H54 (cell line): ENCODE results near the gene SLC25A48.

Source experiments
- DNase-seq: peaks from one replicate; pipeline ENCODE4 v3.0.0; 2011; ENCODE audit warnings: low spot score, mixed read lengths; ENCODE audit not compliant: insufficient read length
- FAIRE-seq: peaks from 3 replicates; lab custom pipeline; 2011; peaks lifted over from hg19 to GRCh38; lab: Jason Lieb, UNC
- POLR2A ChIP-seq: IDR thresholded peaks from 2 replicates; pipeline ENCODE4 v1.6.1; 2011; ENCODE audit warnings: low read depth, mild to moderate bottlenecking, low read length

The SLC25A48 gene

DNA sequence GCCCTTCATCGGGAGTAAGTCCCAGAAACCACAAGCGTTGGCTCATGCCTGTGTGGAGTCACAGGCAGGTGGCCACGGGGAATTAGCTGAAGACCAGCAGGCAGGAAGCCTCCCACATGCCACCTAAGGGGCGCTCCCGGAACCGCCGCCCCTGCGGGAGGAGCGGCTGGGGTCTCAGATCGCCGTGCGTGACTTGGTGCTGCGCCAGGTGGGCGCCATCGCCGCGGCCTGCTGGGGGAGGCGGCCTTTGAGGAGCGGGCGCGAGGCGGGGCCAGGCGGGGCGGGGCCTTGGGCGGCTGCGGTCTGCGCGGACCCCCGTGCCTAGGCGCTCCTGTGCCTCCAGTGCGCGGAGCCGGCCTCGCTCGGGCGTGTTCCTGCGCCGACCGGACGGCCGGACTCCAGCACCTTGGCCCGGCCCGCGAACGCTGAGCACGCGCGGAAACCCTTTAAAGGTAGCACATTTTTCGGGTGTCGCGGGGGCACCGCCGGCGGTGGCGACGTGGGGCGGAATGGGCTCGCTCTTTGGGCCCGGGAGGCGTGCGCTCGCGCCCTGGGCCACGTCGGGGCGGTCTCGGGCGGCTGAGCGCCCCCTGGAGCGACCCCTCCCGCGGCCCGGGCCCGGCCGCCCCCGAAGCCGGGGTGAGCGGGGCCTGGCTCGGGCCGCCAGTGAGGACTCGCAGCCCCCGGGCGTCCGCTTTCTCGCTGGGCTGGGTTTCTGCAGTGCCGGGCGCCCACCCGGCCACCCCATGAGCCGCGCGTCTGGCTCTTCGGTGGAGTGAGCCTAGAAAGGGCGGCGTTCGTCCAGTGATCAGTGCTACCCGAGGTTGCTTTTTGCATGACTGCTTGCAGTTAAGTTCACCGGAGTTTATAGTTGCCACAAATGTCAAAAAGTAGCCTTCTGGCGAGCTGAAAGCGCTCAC is 95.8 kb downstream of the SLC25A48 start:
- DNase-seq (no peak), FAIRE-seq (no peak)
- TF ChIP-seq POLR2A, result no peak

DNA sequence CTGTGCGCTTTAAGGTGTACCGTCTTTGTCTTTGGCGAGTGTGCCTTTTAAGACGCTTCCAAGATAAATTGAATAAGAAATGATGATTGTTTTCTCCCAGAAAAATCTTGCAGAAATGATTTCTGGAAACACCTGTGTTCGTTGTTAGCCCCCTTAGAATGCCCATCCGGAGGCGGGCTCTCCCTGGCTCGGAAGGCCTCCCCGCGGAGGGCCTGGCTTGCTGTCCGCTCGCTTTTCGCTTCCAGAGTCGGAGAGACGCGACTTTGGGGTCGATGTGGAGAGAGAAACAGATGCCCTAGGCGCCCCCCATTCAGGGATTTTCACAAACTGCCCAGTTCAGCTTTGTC is 96.5 kb downstream of the SLC25A48 start:
- FAIRE-seq, result no peak
- no peak for DNase-seq
- no peak for TF ChIP-seq POLR2A

DNA sequence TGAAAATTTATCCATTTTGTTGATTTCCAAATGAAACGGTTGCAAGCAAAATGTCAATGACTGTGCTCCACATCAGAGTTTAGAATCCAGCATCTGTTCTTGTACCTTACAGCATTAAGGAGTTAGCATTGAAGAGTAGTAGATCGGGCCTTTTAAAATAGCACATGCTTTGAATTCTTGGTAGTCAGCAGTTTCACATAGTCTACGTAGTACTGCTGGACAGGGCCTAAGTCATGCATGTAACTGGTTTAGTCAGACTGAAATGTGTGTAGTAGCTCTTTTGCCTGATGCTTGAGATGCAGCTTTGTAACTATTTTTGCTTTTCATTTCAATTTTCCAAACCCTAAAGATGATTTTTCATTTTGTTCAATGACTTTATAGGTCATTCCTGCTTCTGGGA is 100.5 kb downstream of the SLC25A48 start:
- TF ChIP-seq POLR2A, result no peak
- FAIRE-seq (peak; percentile 65), DNase-seq (no peak)

DNA sequence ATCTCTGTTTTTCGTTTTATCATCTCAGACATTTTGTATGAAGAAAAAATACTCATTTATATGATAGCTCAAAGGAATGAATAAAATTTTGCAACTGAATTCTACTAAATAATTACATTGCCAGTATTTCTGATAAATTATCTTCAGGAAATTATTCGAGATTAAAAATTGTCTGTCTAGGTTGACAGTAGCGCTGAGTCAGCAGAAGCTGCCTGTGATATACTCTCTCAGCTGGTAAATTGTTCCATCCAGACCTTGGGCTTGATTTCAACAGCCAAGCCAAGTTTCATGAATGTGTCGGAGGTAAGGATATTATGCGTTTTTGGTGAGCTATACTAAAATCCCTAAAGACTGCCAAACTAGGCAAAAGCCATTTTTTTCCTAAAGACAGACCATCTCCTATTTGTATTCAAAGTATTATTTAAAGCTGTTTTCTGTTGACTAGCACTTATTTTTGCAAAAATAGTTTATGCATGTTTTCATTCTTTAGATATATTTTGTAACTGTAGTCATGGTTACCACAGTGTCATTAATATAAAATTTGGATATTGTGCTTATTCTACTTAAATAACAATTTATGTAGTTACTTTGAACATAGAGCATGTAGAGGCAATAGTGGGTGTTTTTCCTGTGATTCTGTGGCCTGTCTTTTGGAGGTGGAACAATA is 102.9 kb downstream of the SLC25A48 start:
- FAIRE-seq, result no peak
- no peak for TF ChIP-seq POLR2A
- no peak for DNase-seq
